Medulla oblongata (tissue), 1 donor: Measurements from ENCODE around the gene PGF.
"Not testable (repeated sequence)": the region's sequence is repeated elsewhere in the genome, so short reads cannot be mapped to it uniquely, and the experiment has no call there.

Experiments
- DNase-seq: peaks from one replicate; pipeline ENCODE4 v3.0.0-alpha.2; 2015; ENCODE audit errors: extremely low spot score

Gene PGF

GRCh38 chr14:74955229-74956026 is at the start of gene PGF:
PGF (minus strand) TSS chr14:74955597; CDS start chr14:74955242, 355 bp downstream.
- peak; percentile 45 for DNase-seq

- DNase-seq: no peak
These were observed 48.0 kb upstream of the PGF start for GRCh38 chr14:75003250-75004027.

- DNase-seq: peak; percentile 99
These were observed 47.2 kb upstream of the PGF start, which contains the start of gene EIF2B2 for GRCh38 chr14:75002392-75003249. EIF2B2 (plus strand) TSS chr14:75002921; CDS start chr14:75002991, 70 bp downstream.

- no peak for DNase-seq
These were observed 46.5 kb upstream of the PGF start for GRCh38 chr14:75001899-75002298.

- no peak for DNase-seq
These were observed 45.9 kb upstream of the PGF start for GRCh38 chr14:75001261-75001660.

- DNase-seq: not testable (repeated sequence)
These were observed 40.4 kb upstream of the PGF start for GRCh38 chr14:74995781-74996180.

GRCh38 chr14:74994182-74994581 is 38.8 kb upstream of the PGF start:
- not testable (repeated sequence) for DNase-seq

GRCh38 chr14:74988993-74989392 is 33.6 kb upstream of the PGF start:
- DNase-seq: no peak

GRCh38 chr14:74988131-74988530 is 32.7 kb upstream of the PGF start:
- no peak for DNase-seq

- DNase-seq: no peak
These were observed 30.4 kb upstream of the PGF start for GRCh38 chr14:74985806-74986205.

- DNase-seq: no peak
These were observed 29.6 kb upstream of the PGF start for GRCh38 chr14:74985028-74985310.

- no peak for DNase-seq
These were observed 29.0 kb upstream of the PGF start for GRCh38 chr14:74984236-74985027.

- no peak for DNase-seq
These were observed 27.9 kb upstream of the PGF start for GRCh38 chr14:74983343-74983742.

- DNase-seq: no peak
These were observed 27.3 kb upstream of the PGF start for GRCh38 chr14:74982661-74983060.

- DNase-seq: no peak
These were observed 26.4 kb upstream of the PGF start for GRCh38 chr14:74981833-74982232.

GRCh38 chr14:74981462-74981782 is 26.0 kb upstream of the PGF start:
- DNase-seq: no peak

- DNase-seq: no peak
These were observed 25.5 kb upstream of the PGF start for GRCh38 chr14:74980731-74981461.

GRCh38 chr14:74980398-74980730 is 25.0 kb upstream of the PGF start:
- DNase-seq: no peak

- DNase-seq: no peak
These were observed 24.3 kb upstream of the PGF start for GRCh38 chr14:74979442-74980397.

GRCh38 chr14:74979029-74979428 is 23.6 kb upstream of the PGF start:
- no peak for DNase-seq
